NCI-H2107 treated with DMSO at 0.1 percent for 48 hours (cell line): ENCODE data around the gene TIMM23B.
"Not testable (repeated sequence)": the region's sequence is repeated elsewhere in the genome, so short reads cannot be mapped to it uniquely, and the experiment has no call there.

ENCODE experiments used
- DNase-seq: peaks from one replicate; lab custom pipeline; 2025; ENCODE audit not compliant: unreplicated experiment; lab: John Stamatoyannopoulos, UW

The TIMM23B gene

GRCh38 chr10:49972094-49972493 is 30.2 kb downstream of the TIMM23B start:
- DNase-seq, result not testable (repeated sequence)

- not testable (repeated sequence) for DNase-seq
Observed at GRCh38 chr10:49977756-49978155, 35.9 kb downstream of the TIMM23B start.

- DNase-seq, result not testable (repeated sequence)
Observed at GRCh38 chr10:49987207-49987606, 45.4 kb downstream of the TIMM23B start.

- not testable (repeated sequence) for DNase-seq
Observed at GRCh38 chr10:49988376-49988775, 46.5 kb downstream of the TIMM23B start, which contains the start of gene AGAP6. AGAP6 (plus strand) TSS chr10:49988406; CDS start chr10:49988716, 310 bp downstream.

GRCh38 chr10:49995321-49995720 is 53.5 kb downstream of the TIMM23B start:
- not testable (repeated sequence) for DNase-seq

- DNase-seq, result not testable (repeated sequence)
Observed at GRCh38 chr10:50014024-50014423, 72.2 kb downstream of the TIMM23B start.

GRCh38 chr10:50015596-50016220 is 73.9 kb downstream of the TIMM23B start:
- DNase-seq, result not testable (repeated sequence)

GRCh38 chr10:50016926-50017325 is 75.1 kb downstream of the TIMM23B start:
- DNase-seq, result not testable (repeated sequence)

GRCh38 chr10:50017646-50018045 is 75.8 kb downstream of the TIMM23B start:
- DNase-seq, result not testable (repeated sequence)

GRCh38 chr10:50019279-50019678 is 77.4 kb downstream of the TIMM23B start:
- DNase-seq, result not testable (repeated sequence)

- not testable (repeated sequence) for DNase-seq
Observed at GRCh38 chr10:50020451-50021024, 78.7 kb downstream of the TIMM23B start.

GRCh38 chr10:50021646-50022045 is 79.8 kb downstream of the TIMM23B start:
- DNase-seq, result no peak
